HG02885 (cell line): Measurements from ENCODE around the gene CTBP2.

Experiments
- ATAC-seq: cut with Tn5 transposase; IDR thresholded peaks from one replicate; pipeline ENCODE4 v1.9.1; 2021; ENCODE audit warnings: mild to moderate bottlenecking; ENCODE audit not compliant: unreplicated experiment, poor library complexity

Gene CTBP2

DNA sequence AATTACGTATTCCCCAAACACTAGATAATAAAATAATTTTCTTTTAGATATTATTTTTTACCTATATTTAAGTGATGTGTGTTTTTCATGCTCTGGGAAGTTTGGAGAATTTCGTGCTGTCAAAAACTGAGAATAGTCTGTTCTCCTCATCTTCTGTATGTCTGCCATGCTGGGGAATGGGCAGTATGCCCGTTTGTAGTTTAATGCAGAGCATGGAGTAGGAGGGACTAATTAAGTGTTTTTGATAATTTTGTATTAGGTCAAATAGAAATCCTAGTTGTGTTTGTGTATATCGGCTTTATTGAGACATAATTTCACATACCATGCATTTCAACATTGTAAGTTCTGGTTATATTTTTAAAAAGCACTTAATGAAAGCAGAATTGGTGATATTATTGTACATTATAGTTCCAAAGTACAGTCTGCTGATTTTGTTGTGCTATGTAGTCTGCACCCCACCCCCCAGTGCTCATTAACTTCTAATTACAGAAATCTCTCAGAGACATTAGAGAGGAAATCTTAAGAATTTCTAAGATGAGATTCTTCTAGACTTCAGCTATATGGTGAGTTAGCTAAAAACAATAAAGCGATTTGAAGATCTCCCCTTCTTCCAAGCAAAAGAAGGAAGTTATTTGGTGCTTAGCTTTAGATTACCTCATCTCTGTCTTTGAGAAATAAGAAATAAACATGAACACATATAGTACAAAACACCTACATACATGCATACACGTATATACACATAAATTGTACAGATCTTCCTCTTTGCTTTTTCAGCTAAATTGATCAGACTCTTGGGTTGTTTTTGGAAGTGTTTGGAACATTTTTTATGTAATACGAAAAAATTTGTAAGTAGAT, 196.3 kb downstream of the CTBP2 start:
- no peak for ATAC-seq

GRCh38 chr10:124962421-124962820, 197.9 kb downstream of the CTBP2 start:
- ATAC-seq, result no peak

- ATAC-seq, result no peak
These were observed 199.2 kb downstream of the CTBP2 start for GRCh38 chr10:124961248-124961570.

- no peak for ATAC-seq
These were observed 200.8 kb downstream of the CTBP2 start for GRCh38 chr10:124959564-124959963.

- ATAC-seq, result no peak
These were observed 202.9 kb downstream of the CTBP2 start for GRCh38 chr10:124957404-124957947.

- ATAC-seq, result no peak
These were observed 203.6 kb downstream of the CTBP2 start for GRCh38 chr10:124956764-124957163.

DNA sequence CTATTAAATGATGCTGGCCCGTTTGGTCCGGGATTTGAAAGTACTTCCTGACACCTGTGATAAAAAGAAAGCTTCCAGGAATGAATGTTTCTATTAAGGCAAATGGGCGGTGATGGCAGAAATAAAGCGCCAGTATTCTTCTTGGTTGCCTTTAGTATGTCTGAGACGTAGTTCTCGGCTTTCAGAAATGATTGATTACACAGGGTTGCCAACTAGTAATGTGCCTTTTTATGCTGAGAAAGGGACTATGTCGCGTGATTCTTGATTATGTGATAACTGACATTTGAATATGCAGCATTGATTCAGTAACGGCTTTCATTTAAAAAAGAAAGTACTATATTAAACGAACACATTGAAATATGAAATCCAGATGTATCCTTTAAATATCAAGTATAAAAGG, 204.5 kb downstream of the CTBP2 start:
- ATAC-seq, result no peak

DNA sequence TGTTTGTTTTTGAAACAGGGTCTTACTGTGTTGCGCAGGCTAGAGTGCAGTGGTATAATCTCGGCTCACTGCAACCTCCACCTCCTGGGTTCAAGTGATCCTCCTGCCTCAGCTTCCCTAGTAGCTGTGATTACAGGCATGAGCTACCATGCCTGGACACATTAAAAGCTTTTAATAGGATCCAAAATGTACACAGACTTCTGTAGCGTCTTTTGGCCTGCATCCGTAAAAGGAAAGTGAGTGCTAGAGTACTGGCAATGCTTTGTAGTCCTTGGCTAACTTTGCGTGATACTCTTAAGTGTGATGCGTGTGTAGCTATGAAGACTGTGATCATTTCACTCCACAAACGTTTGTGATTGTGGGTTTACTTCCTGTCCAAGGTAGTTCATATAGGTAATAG, 205.1 kb downstream of the CTBP2 start:
- ATAC-seq, result no peak

GRCh38 chr10:124953421-124953820, 206.9 kb downstream of the CTBP2 start:
- no peak for ATAC-seq

DNA sequence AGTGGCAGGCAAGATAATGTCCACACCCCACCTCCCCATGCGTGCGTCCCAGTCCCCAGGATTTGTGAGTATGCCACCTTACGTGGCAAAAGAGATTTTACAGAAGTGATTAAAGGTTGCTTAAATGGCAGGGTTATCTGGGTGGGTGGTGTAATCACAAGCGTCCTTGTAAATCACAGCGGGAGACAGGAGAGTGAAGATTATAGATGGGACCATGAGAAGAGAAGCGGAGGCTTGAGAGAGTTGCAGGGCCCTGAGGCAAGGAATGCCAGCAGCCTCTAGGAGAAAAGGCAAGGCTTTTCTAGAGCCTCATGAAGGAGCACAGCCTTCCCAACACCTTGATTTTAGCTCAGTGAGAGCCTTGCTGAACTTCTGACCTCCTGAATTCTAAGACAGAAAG, 208.2 kb downstream of the CTBP2 start:
- no peak for ATAC-seq

DNA sequence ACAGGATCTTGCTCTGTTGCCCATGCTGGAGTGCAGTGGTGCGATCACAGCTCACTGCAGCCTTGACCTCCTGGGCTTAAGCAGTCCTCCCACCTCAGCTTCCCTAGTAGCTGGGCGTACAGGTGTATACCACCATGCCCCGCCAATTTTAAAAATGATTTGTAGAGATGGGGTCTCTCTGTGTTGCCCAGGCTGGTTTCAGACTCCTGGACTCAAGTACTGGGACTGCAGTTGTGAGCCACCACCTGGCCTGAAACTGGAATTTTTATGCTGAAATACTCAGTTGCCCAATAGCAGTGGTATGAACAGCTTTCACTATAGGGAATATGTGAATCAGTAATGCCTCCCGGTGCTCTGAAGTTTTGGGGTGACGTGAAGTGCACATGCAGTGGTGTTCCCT, 210.8 kb downstream of the CTBP2 start:
- no peak for ATAC-seq

DNA sequence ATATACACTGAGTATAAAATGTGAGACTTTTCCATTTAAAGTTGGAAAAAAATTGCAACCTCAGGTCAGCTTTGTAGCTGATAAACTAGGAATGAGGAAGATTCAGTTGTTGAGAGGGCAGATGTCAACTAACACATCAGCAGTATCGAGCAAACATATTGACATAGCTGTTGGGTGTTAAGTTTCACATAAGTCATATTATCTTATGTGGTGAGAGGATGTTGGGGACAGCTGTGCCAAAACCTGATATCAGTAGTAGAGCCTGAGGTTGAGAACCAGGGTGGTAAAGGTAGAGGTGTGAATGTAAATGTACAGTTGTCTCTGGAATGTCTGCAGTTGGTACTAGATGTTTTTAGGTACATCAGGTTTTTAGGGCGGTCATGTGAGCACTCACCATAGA, 213.4 kb downstream of the CTBP2 start:
- ATAC-seq, result no peak

- no peak for ATAC-seq
These were observed 215.4 kb downstream of the CTBP2 start for GRCh38 chr10:124944982-124945381.

DNA sequence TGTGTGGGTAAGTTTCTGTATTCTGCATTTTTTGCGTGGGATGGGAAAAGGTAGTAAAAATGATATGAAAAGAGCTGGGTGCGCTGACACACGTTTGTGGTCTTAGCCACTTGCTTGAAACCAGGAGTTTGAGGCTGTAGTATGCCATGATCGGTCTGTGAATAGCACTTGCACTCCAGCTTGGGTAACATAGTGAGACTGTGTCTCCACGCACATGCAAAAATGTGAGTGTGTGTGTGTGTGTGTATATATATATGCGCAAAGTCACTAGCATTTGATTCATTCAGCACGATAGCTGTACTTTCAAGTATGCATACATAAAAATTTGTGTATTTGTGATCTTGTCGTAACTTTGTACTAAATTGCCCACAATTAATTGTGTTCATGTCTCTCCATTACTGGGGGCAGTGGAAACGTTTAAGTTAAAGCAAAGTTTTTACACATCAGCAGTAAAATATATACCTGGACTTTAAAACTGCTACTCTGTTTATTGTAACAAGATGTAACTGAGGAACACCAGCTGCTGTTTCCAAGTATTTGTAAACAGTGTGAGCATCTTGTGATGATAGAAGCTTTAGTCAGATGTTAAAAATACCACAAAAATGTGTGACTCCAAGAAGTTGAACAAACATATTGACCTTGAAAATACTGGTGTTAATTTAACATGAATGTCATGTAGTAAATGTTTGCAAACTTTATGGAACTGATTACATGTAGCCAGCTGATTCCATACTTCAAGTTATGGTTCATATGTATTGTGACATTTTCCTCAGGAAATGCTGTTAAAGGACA, 216.9 kb downstream of the CTBP2 start:
- no peak for ATAC-seq

DNA sequence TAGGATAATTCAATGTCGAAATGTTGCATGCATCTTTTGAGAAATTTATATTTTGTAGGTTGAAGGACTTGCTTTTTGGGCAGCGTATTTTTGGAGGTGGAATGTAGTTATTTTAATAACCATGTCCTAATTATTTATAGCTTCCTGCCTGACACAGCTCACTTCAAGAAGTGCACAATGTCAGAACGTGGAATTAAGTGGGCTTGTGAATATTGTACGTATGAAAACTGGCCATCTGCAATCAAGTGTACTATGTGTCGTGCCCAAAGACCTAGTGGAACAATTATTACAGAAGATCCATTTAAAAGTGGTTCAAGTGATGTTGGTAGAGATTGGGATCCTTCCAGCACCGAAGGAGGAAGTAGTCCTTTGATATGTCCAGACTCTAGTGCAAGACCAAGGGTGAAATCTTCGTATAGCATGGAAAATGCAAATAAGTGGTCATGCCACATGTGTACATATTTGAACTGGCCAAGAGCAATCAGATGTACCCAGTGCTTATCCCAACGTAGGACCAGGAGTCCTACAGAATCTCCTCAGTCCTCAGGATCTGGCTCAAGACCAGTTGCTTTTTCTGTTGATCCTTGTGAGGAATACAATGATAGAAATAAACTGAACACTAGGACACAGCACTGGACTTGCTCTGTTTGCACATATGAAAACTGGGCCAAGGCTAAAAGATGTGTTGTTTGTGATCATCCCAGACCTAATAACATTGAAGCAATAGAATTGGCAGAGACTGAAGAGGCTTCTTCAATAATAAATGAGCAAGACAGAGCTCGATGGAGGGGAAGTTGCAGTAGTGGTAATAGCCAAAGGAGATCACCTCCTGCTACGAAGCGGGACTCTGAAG, 217.8 kb downstream of the CTBP2 start:
- ATAC-seq, result no peak

DNA sequence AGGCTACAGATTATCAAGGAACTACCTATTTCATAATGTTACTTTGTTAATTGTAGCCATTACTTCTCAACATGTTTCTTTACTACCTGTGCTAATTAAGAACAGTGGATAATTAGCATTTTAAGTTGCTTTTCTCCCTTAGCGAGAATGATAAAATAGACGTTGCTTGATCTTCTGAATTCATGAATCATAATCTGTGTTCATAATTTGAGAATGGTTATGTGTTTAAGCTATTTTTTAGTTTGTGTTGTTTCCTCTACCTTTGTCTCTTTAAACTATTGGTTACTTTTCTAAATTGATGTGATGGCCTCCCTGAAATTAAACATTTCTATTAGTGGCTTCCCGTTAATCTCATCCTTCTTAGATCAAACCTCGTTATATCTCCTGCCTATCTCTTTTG, 218.5 kb downstream of the CTBP2 start, which contains the start of gene ZRANB1:
Gene ZRANB1, plus strand, starts transcription at position 301 of the 400 bp plus-strand sequence. CDS start 371 bp downstream, outside the sequence.
- ATAC-seq, result no peak

- ATAC-seq, result no peak
These were observed 221.1 kb downstream of the CTBP2 start for GRCh38 chr10:124939290-124939689.

- no peak for ATAC-seq
These were observed 223.6 kb downstream of the CTBP2 start for GRCh38 chr10:124936813-124937212.

DNA sequence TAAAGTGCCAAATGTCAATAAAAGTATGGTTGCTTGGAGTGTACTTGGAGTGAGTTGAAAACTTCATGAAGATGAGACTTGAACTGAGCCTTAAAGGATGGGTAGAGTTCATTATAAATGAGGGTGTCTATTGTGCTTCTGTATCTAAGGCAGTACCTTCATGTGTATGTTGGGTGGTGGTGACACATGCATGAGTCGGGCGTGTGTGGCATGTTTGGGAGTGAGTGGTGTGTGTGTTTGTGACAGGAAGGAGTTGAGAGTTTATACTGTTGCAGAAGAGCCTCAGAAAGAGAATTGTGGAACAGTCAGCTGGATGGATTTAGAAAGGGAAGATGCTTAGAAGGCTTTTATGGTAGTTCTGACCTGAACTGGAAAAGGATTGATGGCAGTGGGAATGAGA, 224.4 kb downstream of the CTBP2 start:
- ATAC-seq, result no peak
